Dendritic cell treated with granulocyte-macrophage colony-stimulating factor and Interleukin-4, amounts not matched to agents 40 ng/mL and 50 ng/mL, for 4 days (primary cell): ENCODE results near the gene PLA2G4B.

Experiments used
- H3K27ac Mint-ChIP-seq: one replicate; pipeline ENCODE4 v1.8.0; 2022; ENCODE audit warnings: mild to moderate bottlenecking, mixed read lengths
- H3K27me3 Mint-ChIP-seq: one replicate; pipeline ENCODE4 v1.8.0; 2022; ENCODE audit warnings: mild to moderate bottlenecking, mixed read lengths
- H3K36me3 Mint-ChIP-seq: one replicate; pipeline ENCODE4 v1.8.0; 2022; ENCODE audit warnings: low read depth, mixed read lengths
- H3K4me1 Mint-ChIP-seq: one replicate; pipeline ENCODE4 v1.8.0; 2022; ENCODE audit warnings: low read depth, mixed read lengths
- H3K4me3 Mint-ChIP-seq: one replicate; pipeline ENCODE4 v1.8.0; 2022; ENCODE audit warnings: mild to moderate bottlenecking, moderate library complexity, mixed read lengths
- H3K9me3 Mint-ChIP-seq: one replicate; pipeline ENCODE4 v1.8.0; 2022; ENCODE audit warnings: mixed read lengths
- intact Hi-C: fragments of 100-400 bp; cut with micrococcal nuclease; formaldehyde crosslinking; loops from one replicate; pipeline ENCODE4 v1.15.0; 2022

Gene PLA2G4B

DNA sequence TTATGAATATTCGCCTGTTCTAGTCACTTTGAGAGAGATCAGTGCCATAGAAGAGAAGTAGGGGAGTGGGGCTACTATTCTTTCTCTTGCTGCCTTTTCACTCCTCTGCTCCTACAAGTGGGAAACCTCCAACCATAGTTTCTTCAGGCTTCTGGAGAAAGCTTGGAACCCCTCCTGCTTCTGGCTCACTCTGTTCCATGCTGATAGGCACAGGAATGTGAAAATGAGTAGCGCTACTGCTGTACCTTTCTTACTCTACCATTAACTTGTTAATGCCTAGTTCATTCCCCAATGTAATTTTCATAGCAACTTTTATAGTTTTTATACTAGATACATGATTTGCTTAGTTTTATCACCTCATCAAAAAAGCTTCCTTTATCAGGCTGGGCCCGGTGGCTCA lies 37.5 kb upstream of the PLA2G4B start:
- intact Hi-C loops = no loop called here
- no peaks in the 10 kb centered on the region for H3K9me3 Mint-ChIP-seq
- peaks cover under 1% of the 10 kb centered on the region for H3K4me1 Mint-ChIP-seq
- H3K27ac Mint-ChIP-seq = no peak overlapping the region
- no peak overlapping the region for H3K4me3 Mint-ChIP-seq
- peaks cover 57% of the 10 kb centered on the region for H3K36me3 Mint-ChIP-seq
- no peaks in the 10 kb centered on the region for H3K27me3 Mint-ChIP-seq

DNA sequence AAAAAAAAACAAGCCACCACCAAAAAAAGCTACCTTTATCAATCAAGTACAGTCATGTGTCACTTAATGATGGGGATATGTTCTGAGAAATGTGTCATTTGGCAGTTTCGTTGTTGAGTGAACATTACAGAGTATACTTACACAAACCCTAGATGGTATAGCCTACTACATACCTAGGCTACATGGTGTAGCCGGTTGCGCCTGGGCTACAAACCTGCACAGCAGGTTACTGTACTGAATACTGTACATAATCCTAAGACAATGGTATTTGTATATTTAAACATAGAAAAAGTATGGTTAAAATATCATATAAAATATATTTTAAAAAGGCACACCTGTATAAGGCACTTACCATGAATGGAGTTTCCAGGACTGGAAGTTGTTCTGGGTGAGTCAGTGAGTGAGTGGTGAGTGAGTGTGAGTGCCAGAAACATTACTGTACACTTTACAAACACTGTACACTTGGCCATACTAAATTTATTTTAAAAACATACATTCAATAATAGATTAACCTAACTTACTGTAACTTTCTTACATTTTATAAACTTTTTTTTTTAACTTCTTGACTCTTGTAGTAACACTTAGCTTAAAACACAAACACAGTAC lies 36.7 kb upstream of the PLA2G4B start:
- Mint-ChIP-seq H3K4me3 (no peak overlapping the region), H3K4me1 (no peaks in the 10 kb centered on the region), H3K27me3 (no peaks in the 10 kb centered on the region), H3K36me3 (peaks cover 58% of the 10 kb centered on the region), H3K9me3 (no peaks in the 10 kb centered on the region), H3K27ac (no peak overlapping the region)
- intact Hi-C loops = no loop called here

DNA sequence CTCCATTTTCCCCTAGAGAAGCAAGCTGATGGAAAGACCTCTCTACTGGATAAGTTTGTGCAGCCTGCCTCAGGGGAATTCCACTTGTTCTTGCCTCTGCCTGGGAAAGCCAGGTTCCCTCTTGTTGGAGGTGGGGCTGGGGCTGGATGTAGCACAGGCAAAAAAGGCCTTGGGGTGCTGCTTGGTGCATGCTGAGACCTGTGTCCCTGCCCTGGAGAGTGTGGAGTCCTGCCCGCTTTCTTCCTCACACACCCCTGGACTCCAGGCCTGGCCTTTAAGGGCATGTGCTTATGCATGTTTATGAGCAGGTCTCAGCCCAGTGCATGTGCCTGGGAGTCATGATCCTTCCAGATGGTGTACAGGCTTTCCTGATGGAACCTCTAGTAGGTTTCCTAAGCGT lies 34.3 kb upstream of the PLA2G4B start:
- H3K27me3 Mint-ChIP-seq = no peaks in the 10 kb centered on the region
- no peak overlapping the region for H3K4me3 Mint-ChIP-seq
- peaks cover 64% of the 10 kb centered on the region for H3K36me3 Mint-ChIP-seq
- no peak overlapping the region for H3K27ac Mint-ChIP-seq
- no peaks in the 10 kb centered on the region for H3K9me3 Mint-ChIP-seq
- peaks cover 6% of the 10 kb centered on the region for H3K4me1 Mint-ChIP-seq
- intact Hi-C loops = no loop called here

DNA sequence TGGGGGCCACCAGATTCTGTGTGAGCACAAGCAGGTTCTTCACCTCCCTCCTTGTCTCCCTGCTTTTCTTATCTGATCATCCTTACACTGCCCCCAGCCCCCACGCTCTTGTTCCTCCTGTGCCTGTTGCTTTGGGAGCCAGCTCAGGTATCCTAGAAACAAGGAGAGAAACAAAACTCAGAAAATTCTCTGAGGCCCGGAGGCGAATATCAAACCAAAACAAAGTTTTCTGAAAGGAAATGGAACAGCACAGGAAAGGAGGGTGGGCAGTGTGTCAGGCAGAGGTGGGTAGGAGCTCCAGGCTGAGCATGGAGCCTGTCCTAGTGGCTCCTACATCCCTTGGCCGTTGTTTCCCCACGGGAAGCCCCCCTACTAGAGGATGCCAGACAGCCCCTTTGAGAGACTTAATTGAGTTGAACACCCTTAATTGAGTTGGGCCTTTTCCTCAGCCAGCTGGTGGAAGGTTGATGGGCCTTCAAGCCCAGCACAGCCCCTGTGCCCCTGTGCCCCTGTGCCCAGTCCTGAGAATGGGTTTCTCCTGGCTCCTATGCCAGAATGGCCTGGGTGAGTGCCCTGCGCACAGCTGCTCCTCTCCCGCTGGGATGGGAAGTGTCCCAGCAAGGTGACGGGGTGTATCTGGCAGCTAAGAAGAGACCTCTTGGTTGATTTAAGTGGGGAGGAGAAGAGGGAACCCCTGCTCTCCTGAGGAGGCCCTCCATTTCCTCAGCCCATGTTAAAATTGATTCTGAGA lies 33.6 kb upstream of the PLA2G4B start:
- Mint-ChIP-seq H3K27me3 (no peaks in the 10 kb centered on the region), H3K9me3 (no peaks in the 10 kb centered on the region), H3K4me1 (peaks cover 6% of the 10 kb centered on the region), H3K4me3 (no peak overlapping the region), H3K27ac (no peak overlapping the region), H3K36me3 (peaks cover 63% of the 10 kb centered on the region)
- intact Hi-C loops = no loop called here

DNA sequence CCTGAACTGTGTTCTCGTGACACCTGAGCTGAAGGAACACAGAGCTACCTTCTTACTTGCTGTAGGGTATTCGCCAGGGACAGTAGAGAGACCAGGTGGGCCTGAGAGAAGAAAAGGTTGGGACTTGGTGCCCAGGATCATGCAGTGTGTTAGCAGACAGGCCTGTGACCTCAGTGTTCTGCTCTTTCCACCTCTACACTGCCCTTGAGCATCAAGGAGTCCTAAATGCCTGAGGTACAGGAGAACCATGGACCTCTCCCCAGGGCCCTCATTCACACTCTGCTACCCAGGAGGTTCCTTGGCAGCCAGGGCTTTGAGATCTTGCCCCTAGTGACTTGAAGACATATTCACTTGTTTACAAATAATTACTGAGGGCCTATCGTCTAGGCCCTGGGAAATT lies 32.9 kb upstream of the PLA2G4B start:
- intact Hi-C loops = no loop called here
- no peaks in the 10 kb centered on the region for H3K9me3 Mint-ChIP-seq
- H3K27ac Mint-ChIP-seq = no peak overlapping the region
- no peak overlapping the region for H3K4me3 Mint-ChIP-seq
- no peaks in the 10 kb centered on the region for H3K27me3 Mint-ChIP-seq
- peaks cover 6% of the 10 kb centered on the region for H3K4me1 Mint-ChIP-seq
- peaks cover 59% of the 10 kb centered on the region for H3K36me3 Mint-ChIP-seq

DNA sequence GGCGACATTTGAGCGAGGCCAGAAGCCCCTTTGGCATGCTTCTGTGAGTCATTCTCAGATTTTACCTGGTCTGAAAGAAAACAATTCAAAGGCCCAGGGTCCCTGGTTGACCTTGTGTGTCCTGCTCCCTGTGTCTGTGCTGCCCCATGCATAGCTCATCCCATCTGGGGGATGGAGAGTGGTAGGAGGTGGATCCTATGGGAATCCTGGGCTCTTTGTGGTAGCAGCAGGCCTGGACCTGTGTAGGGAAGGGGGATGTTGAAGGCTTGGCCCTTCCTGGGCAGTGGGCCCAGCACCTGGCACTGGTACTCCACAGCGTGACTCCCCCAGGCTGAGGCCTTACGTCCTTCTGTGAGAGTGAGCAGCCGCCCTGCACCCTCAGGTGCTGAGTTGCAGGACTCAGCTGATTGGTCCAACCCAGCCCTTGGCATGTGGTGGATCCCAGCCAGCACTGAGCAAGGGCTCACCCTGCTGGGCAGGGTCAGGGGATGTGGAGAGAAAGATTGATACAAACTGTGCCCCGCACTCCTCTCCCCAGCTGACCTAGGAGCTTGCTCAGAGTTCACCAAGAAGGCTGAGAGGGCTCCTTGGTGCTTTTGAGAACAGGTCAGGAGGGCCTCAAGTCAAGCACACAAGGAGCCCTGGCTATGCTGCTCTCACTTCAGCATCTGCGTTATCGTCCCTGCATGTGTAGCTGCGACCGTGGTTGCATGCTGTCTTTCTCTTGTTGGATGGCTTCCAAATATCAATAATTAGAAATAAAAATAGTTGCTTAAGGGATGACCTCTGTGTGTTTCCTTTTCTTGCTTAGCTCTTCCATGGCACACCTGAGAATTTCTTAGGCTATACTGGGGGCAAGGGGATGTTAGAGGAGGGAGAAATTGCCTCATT lies 32.1 kb upstream of the PLA2G4B start:
- Mint-ChIP-seq H3K4me3 (no peak overlapping the region), H3K9me3 (no peaks in the 10 kb centered on the region), H3K4me1 (peaks cover 6% of the 10 kb centered on the region), H3K27ac (no peak overlapping the region), H3K36me3 (peaks cover 50% of the 10 kb centered on the region), H3K27me3 (no peaks in the 10 kb centered on the region)
- intact Hi-C loops = no loop called here

DNA sequence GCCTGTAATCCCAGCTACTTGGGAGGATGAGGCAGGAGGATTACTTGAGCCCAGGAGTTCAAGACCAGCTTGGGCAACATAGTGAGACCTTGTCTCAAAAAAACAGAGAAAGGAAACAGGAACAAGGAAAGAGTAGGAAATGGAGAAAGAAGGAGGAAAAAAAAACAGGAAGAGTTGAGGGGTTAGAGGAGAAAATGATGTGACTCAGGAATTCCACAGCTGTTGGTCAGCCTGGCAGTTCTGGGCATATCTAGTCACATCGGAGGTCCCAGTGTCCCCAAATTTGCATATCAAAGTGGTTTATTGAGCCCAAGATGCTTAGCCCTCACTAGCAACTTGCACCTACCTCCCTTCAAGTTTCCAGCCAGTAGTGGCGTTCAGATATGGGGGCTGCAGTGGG lies 29.5 kb upstream of the PLA2G4B start:
- Mint-ChIP-seq H3K9me3 (no peaks in the 10 kb centered on the region), H3K27ac (no peak overlapping the region), H3K4me1 (peaks cover 6% of the 10 kb centered on the region), H3K27me3 (no peaks in the 10 kb centered on the region), H3K36me3 (peaks cover 58% of the 10 kb centered on the region), H3K4me3 (no peak overlapping the region)
- intact Hi-C loops = no loop called here

DNA sequence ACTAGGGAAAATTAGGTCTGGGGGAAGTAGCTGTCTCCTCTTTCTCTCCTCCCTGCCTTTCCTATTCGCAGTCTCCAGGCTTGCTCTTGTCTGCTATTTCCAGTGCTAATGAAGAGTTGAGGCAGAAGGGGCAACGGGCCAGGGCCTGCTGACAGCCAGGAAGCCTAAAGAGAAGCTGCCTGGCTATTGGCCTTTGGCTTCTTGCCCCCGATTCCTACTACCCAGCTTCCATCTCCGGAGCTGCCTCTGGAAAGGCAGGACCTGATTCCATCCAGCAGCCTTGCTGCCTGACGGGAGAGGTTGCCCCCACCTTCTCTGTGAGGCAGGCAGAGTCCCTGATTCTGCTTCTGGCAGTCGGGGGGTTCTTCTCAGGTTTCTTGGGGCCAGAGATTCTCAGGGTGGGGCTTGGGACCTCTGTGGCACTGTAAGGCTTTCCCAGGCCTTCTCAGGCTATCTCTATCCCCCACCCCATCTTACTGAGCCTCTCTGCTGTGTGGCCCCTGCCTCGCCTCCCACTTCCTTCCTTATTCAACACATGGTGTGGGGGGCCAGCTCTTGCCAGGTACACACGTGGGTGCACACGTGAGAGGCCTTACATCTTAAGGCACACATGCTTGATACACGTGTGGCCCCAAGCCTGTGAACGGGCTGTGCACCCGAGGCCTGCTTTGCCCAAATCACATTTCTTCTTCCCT lies 29.0 kb upstream of the PLA2G4B start:
- Mint-ChIP-seq H3K36me3 (peaks cover 58% of the 10 kb centered on the region), H3K9me3 (no peaks in the 10 kb centered on the region), H3K4me3 (no peak overlapping the region), H3K27ac (no peak overlapping the region), H3K27me3 (no peaks in the 10 kb centered on the region), H3K4me1 (peaks cover 6% of the 10 kb centered on the region)
- intact Hi-C loops = loop anchor here (5.0 to 10.0 kb wide), 2 partner anchors 207 to 255 kb away; partner anchors contain the start of gene TYRO3

DNA sequence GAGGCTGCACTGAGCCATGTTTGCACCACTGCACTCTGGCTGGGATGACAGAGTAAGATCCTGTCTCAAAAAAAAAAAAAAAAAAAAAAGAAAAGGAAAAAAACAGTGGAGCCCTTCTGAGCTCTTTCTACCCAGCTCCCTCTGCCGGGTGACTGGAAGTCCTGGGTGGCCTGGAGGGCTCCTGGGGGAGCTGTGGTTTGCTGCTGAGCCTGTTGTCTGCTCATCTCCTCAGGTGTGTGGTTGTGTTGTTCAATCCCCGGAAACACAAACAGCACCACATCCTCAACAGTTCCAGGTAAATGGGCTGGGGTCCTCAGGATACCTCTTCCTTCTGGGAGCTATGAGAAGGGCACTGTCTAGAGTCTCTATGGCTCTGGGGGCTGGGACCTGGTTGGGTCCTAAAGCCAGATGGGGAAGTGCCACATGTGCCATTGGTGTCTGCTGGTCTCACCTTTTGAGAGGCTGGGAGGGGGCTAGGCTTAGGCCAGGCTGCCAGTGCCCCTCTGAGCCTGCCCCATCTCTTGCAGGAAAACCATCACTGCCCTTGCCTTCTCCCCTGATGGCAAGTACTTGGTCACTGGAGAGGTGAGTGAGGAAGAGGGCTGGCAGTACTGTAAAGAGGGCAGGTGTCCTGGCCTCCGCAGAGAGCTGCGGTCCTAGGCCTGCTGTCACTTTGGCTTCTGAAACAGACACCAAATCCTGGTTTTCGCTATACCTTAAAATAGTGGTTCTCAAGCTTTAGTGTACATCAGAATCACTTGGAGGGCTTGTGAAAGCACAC lies 27.8 kb upstream of the PLA2G4B start:
- Mint-ChIP-seq H3K36me3 (peaks cover 60% of the 10 kb centered on the region), H3K27me3 (no peaks in the 10 kb centered on the region), H3K27ac (no peak overlapping the region), H3K4me3 (no peak overlapping the region), H3K4me1 (peaks cover 6% of the 10 kb centered on the region), H3K9me3 (no peaks in the 10 kb centered on the region)
- intact Hi-C loops = loop anchor here (1.0 to 10.0 kb wide), 3 partner anchors 39 to 256 kb away; partner anchors contain the start of gene TYRO3

DNA sequence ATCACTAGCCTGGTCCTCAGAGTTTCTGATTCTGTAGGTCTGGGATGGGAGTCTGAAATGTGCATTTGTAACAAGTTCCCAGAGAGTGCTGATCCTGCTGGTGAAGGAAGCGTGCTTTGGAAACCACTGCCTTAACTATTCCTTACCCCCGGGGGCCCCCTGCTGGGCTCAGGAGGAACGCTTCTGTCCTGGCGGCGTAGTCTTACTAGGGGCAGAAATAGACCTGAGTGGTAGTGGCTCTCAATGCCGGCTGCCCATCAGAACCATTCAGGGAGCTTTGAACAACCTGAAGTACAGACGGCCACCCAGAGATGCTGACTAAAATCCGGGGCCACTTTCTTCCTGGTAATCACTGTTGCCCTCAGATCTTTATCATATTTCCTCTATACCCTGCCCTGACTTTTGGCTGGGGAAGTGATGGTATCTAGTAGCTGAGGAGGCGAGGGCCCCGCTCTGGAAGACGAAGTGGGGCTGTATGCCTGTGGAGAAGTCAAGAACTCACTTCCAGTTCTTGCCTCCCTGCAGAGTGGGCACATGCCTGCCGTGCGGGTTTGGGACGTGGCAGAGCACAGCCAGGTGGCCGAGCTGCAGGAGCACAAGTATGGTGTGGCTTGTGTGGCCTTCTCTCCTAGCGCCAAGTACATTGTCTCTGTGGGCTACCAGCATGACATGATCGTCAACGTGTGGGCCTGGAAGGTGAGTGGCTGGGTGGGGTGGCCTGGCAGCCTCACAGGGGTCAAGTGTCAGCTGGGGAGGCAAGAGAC lies 27.0 kb upstream of the PLA2G4B start:
- no peaks in the 10 kb centered on the region for H3K27me3 Mint-ChIP-seq
- intact Hi-C loops = loop anchor here (1.0 to 10.0 kb wide), 3 partner anchors 39 to 257 kb away; partner anchors contain the start of gene TYRO3
- peaks cover 64% of the 10 kb centered on the region for H3K36me3 Mint-ChIP-seq
- H3K4me1 Mint-ChIP-seq = peaks cover 6% of the 10 kb centered on the region
- H3K4me3 Mint-ChIP-seq = no peak overlapping the region
- H3K9me3 Mint-ChIP-seq = no peaks in the 10 kb centered on the region
- H3K27ac Mint-ChIP-seq = no peak overlapping the region

DNA sequence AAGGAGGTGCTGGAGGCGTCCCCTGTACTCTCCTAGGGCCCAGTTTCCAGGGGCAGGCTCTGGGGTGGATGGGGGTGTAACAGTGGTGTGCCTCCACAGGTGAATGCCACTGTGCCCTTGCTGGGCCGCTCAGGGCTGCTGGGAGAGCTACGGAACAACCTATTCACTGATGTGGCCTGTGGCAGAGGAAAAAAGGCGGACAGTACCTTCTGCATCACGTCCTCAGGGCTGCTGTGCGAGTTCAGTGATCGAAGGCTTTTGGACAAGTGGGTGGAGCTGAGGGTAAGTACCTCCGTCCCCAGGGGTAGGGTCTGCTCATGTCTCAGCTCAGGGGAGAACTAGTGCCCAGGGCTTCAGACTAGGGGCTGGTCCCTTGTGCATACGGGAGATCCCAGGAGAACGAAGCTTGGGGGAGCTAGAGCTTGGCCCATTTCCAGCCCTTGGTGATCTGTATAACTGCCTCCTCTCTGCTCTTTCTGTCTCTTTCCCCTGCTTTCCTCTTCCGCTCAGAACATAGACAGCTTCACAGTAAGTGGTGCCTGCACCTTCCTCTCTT lies 25.7 kb upstream of the PLA2G4B start:
- no peak overlapping the region for H3K27ac Mint-ChIP-seq
- intact Hi-C loops = loop anchor here (5.0 to 10.0 kb wide), 2 partner anchors 211 to 258 kb away; partner anchors contain the start of gene TYRO3
- H3K4me3 Mint-ChIP-seq = no peak overlapping the region
- H3K9me3 Mint-ChIP-seq = no peaks in the 10 kb centered on the region
- peaks cover 77% of the 10 kb centered on the region for H3K36me3 Mint-ChIP-seq
- no peaks in the 10 kb centered on the region for H3K27me3 Mint-ChIP-seq
- H3K4me1 Mint-ChIP-seq = peaks cover 6% of the 10 kb centered on the region

DNA sequence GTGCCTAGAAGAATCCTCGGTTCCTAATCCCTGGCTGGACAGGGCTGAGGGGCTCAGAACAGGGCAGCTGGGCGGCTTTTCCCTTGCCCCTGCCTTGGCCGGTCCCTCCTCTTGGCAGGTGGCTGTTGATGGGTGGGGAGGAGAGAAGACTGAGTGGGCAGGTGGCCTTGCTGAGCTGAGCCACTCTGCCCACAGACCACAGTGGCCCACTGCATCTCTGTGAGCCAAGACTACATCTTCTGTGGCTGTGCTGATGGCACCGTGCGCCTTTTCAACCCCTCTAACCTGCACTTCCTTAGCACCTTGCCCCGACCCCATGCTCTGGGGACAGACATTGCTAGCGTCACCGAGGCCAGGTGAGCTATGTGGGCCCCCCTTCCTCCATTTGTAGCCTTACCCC lies 25.2 kb upstream of the PLA2G4B start:
- Mint-ChIP-seq H3K36me3 (peaks cover 77% of the 10 kb centered on the region), H3K4me1 (peaks cover 6% of the 10 kb centered on the region)

More for the DNA sequence above, 25.2 kb upstream of the PLA2G4B start:
- Mint-ChIP-seq H3K4me3 (no peak overlapping the region), H3K27ac (no peak overlapping the region), H3K27me3 (no peaks in the 10 kb centered on the region), H3K9me3 (no peaks in the 10 kb centered on the region)
- intact Hi-C loops = loop anchor here (5.0 to 10.0 kb wide), 2 partner anchors 211 to 259 kb away; partner anchors contain the start of gene TYRO3
